Neural crest cell (in vitro differentiated cells): Measurements from ENCODE around the gene SLC6A18. TPM values are rescaled to one million over a fixed set of nuclear protein-coding genes. Genes with fewer than 3 reads are reported as not detected.

Experiments used
- DNase-seq: peaks from one replicate; pipeline ENCODE4 v3.0.0; 2021; ENCODE audit warnings: low read depth, mixed read lengths, low spot score
- H3K27ac Mint-ChIP-seq: one replicate; pipeline ENCODE4 v1.8.0; 2021; ENCODE audit warnings: mild to moderate bottlenecking, mixed read lengths; ENCODE audit not compliant: unreplicated experiment
- H3K27me3 Mint-ChIP-seq: 2 replicates; pipeline ENCODE4 v1.8.0; 2021; ENCODE audit warnings: low read depth, mild to moderate bottlenecking, mixed read lengths
- H3K36me3 Mint-ChIP-seq: 2 replicates; pipeline ENCODE4 v1.8.0; 2021; ENCODE audit warnings: low read depth, mild to moderate bottlenecking, mixed read lengths
- H3K4me1 Mint-ChIP-seq: 2 replicates; pipeline ENCODE4 v1.8.0; 2021; ENCODE audit warnings: mixed read lengths
- H3K4me3 Mint-ChIP-seq: one replicate; pipeline ENCODE4 v1.8.0; 2021; ENCODE audit warnings: mild to moderate bottlenecking, mixed read lengths
- H3K9me3 Mint-ChIP-seq: 2 replicates; pipeline ENCODE4 v1.8.0; 2021; ENCODE audit warnings: mixed read lengths
- CTCF ChIP-seq: fragments of 200-600 bp; sonication (generic); conservative IDR thresholded peaks from 2 replicates; pipeline ENCODE4 v1.5.0; 2021; ENCODE audit warnings: antibody characterized with exemption, mild to moderate bottlenecking
- total RNA-seq: library from RNA; stranded (reverse); gene quantifications from 2 replicates; pipeline ENCODE4 v1.2.1, GENCODE V29; 2021

Gene SLC6A18
- total RNA-seq, 1 donor from 2014 or later: not detected

GRCh38 chr5:1213508-1214162, 11.5 kb upstream of the SLC6A18 start:
- Mint-ChIP-seq H3K4me1 (no peaks in the 10 kb centered on the region), H3K4me3 (no peak overlapping the region), H3K9me3 (peaks cover 3% of the 10 kb centered on the region), H3K36me3 (no peaks in the 10 kb centered on the region), H3K27ac (no peak overlapping the region), H3K27me3 (no peaks in the 10 kb centered on the region)
- TF ChIP-seq CTCF: no peak
- DNase-seq: no peak

GRCh38 chr5:1214163-1214935, 10.8 kb upstream of the SLC6A18 start:
- no peaks in the 10 kb centered on the region for H3K4me1 Mint-ChIP-seq
- H3K4me3 Mint-ChIP-seq: no peak overlapping the region
- TF ChIP-seq CTCF: no peak
- H3K27me3 Mint-ChIP-seq: no peaks in the 10 kb centered on the region
- H3K9me3 Mint-ChIP-seq: peaks cover 3% of the 10 kb centered on the region
- DNase-seq: no peak
- H3K36me3 Mint-ChIP-seq: no peaks in the 10 kb centered on the region
- no peak overlapping the region for H3K27ac Mint-ChIP-seq

- TF ChIP-seq CTCF: no peak
- H3K9me3 Mint-ChIP-seq: peaks cover 3% of the 10 kb centered on the region
- H3K36me3 Mint-ChIP-seq: no peaks in the 10 kb centered on the region
- no peak overlapping the region for H3K4me3 Mint-ChIP-seq
- H3K27ac Mint-ChIP-seq: no peak overlapping the region
- no peaks in the 10 kb centered on the region for H3K4me1 Mint-ChIP-seq
- H3K27me3 Mint-ChIP-seq: no peaks in the 10 kb centered on the region
- DNase-seq: no peak
Observed at GRCh38 chr5:1214936-1215220, 10.3 kb upstream of the SLC6A18 start.

- no peaks in the 10 kb centered on the region for H3K4me1 Mint-ChIP-seq
- H3K27me3 Mint-ChIP-seq: no peaks in the 10 kb centered on the region
- H3K9me3 Mint-ChIP-seq: peaks cover 3% of the 10 kb centered on the region
- TF ChIP-seq CTCF: no peak
- no peak overlapping the region for H3K4me3 Mint-ChIP-seq
- no peak overlapping the region for H3K27ac Mint-ChIP-seq
- no peak for DNase-seq
- H3K36me3 Mint-ChIP-seq: no peaks in the 10 kb centered on the region
Observed at GRCh38 chr5:1215320-1216096, 9.7 kb upstream of the SLC6A18 start.

GRCh38 chr5:1216211-1216917, 8.8 kb upstream of the SLC6A18 start:
- Mint-ChIP-seq H3K27ac (no peak overlapping the region), H3K4me1 (no peaks in the 10 kb centered on the region), H3K27me3 (no peaks in the 10 kb centered on the region), H3K36me3 (no peaks in the 10 kb centered on the region), H3K4me3 (no peak overlapping the region), H3K9me3 (peaks cover 3% of the 10 kb centered on the region)
- TF ChIP-seq CTCF: no peak
- no peak for DNase-seq
